GM23248 (cell line): ENCODE data around the gene OPTN.

Source experiments
- EZH2 ChIP-seq: fragments of 200-600 bp; sonication (generic); IDR thresholded peaks from 2 replicates; pipeline ENCODE4 v1.6.1; 2018; ENCODE audit warnings: antibody characterized with exemption, mild to moderate bottlenecking; ENCODE audit not compliant: insufficient read depth, poor library complexity, severe bottlenecking
- EZH2phosphoT487 ChIP-seq: fragments of 200-600 bp; sonication (generic); IDR thresholded peaks from 2 replicates; pipeline ENCODE4 v1.6.1; 2018; ENCODE audit warnings: antibody characterized with exemption, moderate library complexity, mild to moderate bottlenecking, low read depth; ENCODE audit not compliant: insufficient read depth

DNA sequence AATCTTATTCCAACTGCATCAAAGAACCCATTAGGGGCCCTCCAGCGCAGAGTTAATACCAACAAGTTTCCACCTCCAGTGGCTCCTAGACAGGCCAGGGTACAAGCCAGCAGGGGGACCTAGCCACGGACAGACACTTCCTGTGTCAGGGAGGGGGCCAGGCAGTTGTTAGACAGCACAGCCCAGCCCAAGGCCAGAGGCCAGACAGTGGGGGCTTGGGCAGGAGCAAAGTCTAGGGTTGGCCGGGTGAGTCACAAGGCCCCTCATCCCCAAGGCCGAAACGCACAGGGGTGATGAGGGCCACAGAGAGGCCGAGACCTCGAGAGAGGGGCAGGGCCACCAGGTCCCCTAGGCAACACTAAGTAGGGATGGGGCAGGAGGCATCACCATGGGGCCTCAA, 19.3 kb upstream of the OPTN start:
- no peak for TF ChIP-seq EZH2phosphoT487
- TF ChIP-seq EZH2 = no peak
